ENCODE data around the gene GCNT2.
"Not testable (repeated sequence)": the region's sequence is repeated elsewhere in the genome, so short reads cannot be mapped to it uniquely, and the experiment has no call there.

Gene GCNT2

DNA sequence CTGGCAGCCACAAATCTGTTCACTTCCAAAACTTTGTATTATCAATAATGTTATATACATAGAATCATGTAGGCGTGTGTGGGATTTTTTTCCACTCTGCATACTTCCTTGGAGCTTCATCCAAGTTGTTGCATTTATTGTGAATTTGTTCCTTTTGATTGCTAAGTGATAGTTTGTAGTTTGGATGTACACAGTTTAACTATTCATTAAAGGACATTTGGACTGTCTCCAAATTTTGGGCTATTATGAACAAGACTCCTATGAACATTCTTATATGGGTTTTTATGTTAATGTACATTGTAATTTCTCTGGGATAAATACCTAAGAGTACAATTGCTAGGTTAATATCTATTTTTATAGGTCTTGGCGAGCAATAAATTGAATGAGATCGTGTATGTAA lies 36.2 kb upstream of the GCNT2 start:
- TF ChIP-seq, protein P1, sequence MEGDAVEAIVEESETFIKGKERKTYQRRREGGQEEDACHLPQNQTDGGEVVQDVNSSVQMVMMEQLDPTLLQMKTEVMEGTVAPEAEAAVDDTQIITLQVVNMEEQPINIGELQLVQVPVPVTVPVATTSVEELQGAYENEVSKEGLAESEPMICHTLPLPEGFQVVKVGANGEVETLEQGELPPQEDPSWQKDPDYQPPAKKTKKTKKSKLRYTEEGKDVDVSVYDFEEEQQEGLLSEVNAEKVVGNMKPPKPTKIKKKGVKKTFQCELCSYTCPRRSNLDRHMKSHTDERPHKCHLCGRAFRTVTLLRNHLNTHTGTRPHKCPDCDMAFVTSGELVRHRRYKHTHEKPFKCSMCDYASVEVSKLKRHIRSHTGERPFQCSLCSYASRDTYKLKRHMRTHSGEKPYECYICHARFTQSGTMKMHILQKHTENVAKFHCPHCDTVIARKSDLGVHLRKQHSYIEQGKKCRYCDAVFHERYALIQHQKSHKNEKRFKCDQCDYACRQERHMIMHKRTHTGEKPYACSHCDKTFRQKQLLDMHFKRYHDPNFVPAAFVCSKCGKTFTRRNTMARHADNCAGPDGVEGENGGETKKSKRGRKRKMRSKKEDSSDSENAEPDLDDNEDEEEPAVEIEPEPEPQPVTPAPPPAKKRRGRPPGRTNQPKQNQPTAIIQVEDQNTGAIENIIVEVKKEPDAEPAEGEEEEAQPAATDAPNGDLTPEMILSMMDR (IDR thresholded peaks at IDR 0.05; ENCODE audit: low read depth, low read length), result no peak

GRCh38 chr6:10485406-10485805 lies 35.7 kb upstream of the GCNT2 start:
- no peak for DNase-seq (ENCODE audit: low read depth in 2 of 2)
- TF ChIP-seq, protein P1 (IDR thresholded peaks at IDR 0.05; ENCODE audit: low read depth, low read length), result no peak
- H3K4me3 ChIP-seq (replicated peaks in 1 of 2; ENCODE audit: low read depth in 2 of 2, low read length in 2 of 2), result no peak overlapping the region

More for the DNA sequence above, 36.2 kb upstream of the GCNT2 start:
- DNase-seq (ENCODE audit: low read depth in 2 of 2), result no peak
- no peak overlapping the region for H3K4me3 ChIP-seq (replicated peaks in 1 of 2; ENCODE audit: low read depth in 2 of 2, low read length in 2 of 2)

DNA sequence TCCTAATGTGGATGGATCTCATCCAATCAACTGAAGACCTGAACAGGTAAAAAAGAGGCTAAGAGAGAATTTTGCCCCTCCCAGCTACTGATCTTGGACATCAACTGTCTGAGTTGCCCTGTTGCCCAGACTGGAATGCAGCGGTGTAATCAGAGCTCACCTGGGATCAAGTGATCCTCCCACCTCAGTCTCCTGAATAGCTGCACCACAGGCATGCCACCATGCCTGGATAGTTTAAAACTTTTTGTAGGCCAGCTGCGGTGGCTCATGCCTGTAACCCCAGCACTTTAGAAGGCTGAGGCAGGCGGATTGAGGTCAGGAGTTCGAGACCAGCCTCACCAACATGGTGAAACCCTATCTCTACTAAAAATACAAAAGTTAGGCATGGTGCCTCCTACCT lies 34.9 kb upstream of the GCNT2 start:
- DNase-seq (ENCODE audit: low read depth in 2 of 2), result no peak
- TF ChIP-seq, protein P1 (IDR thresholded peaks at IDR 0.05; ENCODE audit: low read depth, low read length), result no peak
- H3K4me3 ChIP-seq (replicated peaks in 1 of 2; ENCODE audit: low read depth in 2 of 2, low read length in 2 of 2), result no peak overlapping the region

DNA sequence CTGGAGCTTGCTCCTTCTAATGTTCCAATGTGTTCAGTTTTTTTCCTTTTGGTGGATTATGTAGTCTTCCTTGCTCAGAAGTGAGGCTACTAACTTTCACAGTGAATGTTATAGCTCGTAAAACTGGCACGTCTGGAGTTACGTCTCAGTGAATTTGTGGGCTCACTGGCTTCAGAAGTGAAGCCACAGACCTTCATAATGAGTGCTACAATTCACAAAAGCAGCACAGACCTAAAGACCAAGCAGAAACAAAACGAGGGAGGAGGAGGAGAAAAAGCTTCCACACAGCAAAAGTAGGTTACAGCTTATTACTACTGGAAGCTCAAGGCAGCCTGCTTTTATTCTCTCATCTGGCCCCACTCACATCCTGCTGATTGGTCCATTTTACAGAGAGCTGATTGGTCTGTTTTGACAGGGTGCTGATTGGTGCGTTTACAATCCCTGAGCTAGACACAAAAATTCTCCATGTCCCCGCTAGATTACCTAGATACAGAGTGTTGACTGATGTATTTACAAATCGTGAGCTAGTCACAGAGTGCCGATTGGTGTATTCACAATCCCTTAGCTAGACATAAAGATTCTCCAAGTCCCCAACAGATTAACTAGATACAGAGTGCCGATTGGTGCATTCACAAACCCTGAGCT lies 34.1 kb upstream of the GCNT2 start:
- not testable (repeated sequence) for H3K4me3 ChIP-seq (replicated peaks in 1 of 2; ENCODE audit: low read depth in 2 of 2, low read length in 2 of 2); DNase-seq (ENCODE audit: low read depth in 2 of 2)

DNA sequence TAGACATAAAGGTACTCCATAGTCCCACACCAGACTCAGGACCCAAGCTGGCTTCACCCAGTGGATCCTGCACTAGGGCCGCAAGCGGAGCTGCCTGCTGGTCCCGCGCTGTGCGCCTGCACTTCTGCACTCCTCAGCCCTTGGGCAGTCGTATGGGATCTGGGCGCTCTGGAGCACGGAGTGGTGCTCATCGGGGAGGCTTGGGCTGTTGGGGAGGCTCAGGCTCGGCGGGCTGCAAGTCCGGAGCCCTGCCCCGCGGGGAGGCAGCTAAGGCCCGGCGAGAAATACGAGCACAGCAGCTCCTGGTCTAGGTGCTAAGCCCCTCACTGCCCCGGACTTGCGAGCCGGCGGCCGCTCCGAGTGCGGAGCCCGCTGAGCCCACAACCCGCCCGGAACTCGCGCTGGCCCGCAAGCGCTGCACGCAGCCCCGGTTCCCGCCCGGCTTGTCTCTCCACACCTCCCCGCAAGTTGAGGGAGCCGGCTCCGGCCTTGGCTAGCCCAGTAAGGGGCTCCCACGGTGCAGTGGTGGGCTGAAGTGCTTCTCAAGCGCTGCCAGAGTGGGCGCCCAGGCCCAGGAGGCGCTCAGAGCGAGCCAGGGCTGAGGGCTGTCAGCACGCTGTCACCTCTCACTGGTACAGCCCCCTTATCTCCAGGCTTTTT lies 33.4 kb upstream of the GCNT2 start:
- no peak for DNase-seq (ENCODE audit: low read depth in 2 of 2)
- TF ChIP-seq, protein P1 (IDR thresholded peaks at IDR 0.05; ENCODE audit: low read depth, low read length), result no peak

DNA sequence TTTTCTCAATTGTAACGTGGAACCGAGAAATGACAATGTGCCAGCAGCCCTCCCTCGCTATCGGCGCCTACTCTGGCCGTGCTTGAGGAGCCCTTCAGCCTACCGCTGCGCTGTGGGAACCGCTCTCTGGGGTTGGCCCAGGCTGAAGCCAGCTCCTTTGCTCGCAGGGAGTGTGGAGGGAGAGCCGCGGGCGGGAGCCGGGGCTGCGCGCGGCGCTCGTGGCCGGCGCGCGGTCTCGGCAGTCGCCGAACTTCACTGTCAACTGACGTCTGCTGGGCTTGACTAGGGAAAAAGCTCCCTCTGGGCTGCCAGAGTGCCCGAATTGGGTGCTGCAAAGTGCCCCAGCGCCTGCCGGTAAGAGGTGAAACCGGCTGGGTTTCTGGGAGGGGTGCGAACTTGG lies 29.7 kb upstream of the GCNT2 start:
- H3K4me3 ChIP-seq (replicated peaks in 1 of 2; ENCODE audit: low read depth in 2 of 2, low read length in 2 of 2), result no peak overlapping the region
- TF ChIP-seq, protein P1 (IDR thresholded peaks at IDR 0.05; ENCODE audit: low read depth, low read length), result no peak
- no peak for DNase-seq (ENCODE audit: low read depth in 2 of 2)

More for the DNA sequence above, 33.4 kb upstream of the GCNT2 start:
- no peak overlapping the region for H3K4me3 ChIP-seq (replicated peaks in 1 of 2; ENCODE audit: low read depth in 2 of 2, low read length in 2 of 2)

- DNase-seq (ENCODE audit: low read depth in 2 of 2); H3K4me3 ChIP-seq (replicated peaks in 1 of 2; ENCODE audit: low read depth in 2 of 2, low read length in 2 of 2): not testable (repeated sequence)
Observed at GRCh38 chr6:10491905-10492304, 29.2 kb upstream of the GCNT2 start.

DNA sequence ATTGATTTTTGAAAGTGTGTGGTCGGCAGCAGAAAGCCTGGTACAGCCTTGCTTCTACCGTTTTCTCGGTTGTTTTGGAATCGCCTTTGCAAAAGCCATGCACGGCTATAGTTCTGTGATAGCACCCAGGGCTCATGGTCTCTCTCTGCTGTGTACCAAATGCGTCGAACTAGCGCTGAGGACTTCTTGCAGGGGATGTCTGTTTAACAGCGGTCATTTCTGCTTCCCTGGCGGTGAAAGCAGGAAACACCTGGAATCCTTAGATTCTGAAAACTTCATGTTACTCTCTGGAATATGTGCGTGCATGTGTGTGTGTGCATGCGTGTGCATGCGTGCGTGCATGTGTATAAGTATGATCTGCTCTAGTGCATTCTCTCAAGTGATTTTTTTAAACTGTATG lies 26.1 kb upstream of the GCNT2 start:
- TF ChIP-seq, protein P1 (IDR thresholded peaks at IDR 0.05; ENCODE audit: low read depth, low read length), result no peak

More for the DNA sequence above, 26.1 kb upstream of the GCNT2 start:
- no peak overlapping the region for H3K4me3 ChIP-seq (replicated peaks in 1 of 2; ENCODE audit: low read depth in 2 of 2, low read length in 2 of 2)
- no peak for DNase-seq (ENCODE audit: low read depth in 2 of 2)

Measured in cardiac fibroblast (primary cell).